B cell (primary cell): ENCODE data around the gene PAX1. TPM values are rescaled to one million over a fixed set of nuclear protein-coding genes. Genes with fewer than 3 reads are reported as not detected.

ENCODE experiments used
- ATAC-seq: fragments of 200-7000 bp; cut with Tn5 transposase; one replicate; pipeline ENCODE4 v1.10.0; 2021; ENCODE audit warnings: low read depth, mild to moderate bottlenecking, moderate number of reproducible peaks, moderate library complexity
- CTCF ChIA-PET: fragments of 350-600 bp; sonication (Branson Sonifier 250); formaldehyde crosslinking; loops from one replicate; lab custom pipeline; 2021; ENCODE audit warnings: antibody characterized with exemption, inconsistent platforms; lab: Charles Lee
- POLR2A ChIA-PET: fragments of 350-600 bp; sonication (Branson Sonifier 250); formaldehyde crosslinking; loops from one replicate; lab custom pipeline; 2021; ENCODE audit warnings: antibody characterized with exemption; lab: Charles Lee
- DNase-seq: peaks from one replicate; pipeline ENCODE4 v3.0.0; 2013
- H2AFZ ChIP-seq: 2 replicates; pipeline ENCODE4 v1.6.1; 2012; ENCODE audit warnings: mild to moderate bottlenecking, low read depth, low read length; ENCODE audit not compliant: insufficient read depth, poor library complexity, severe bottlenecking
- H3K27ac ChIP-seq, 2 donors: 1 replicate in 1 of 2; 2 replicates in 1 of 2; pipeline ENCODE4 v1.5.1; 2012 to 2013; ENCODE audit warnings: low read length in 2 of 2, mild to moderate bottlenecking in 2 of 2, moderate library complexity in 1 of 2
- H3K27me3 ChIP-seq, 4 experiments: fragments of 200-600 bp in 1 of 4; sonication (generic) in 1 of 4; replicated peaks in 1 of 4; 1 replicate in 2 of 4; 2 replicates in 2 of 4; pipeline versions ENCODE4 v1.6.1 to v1.7.0; 2013 to 2016; ENCODE audit warnings: low read length in 3 of 4, mild to moderate bottlenecking in 2 of 4, mixed read lengths in 1 of 4, moderate library complexity in 1 of 4; ENCODE audit not compliant: insufficient read depth in 4 of 4, control insufficient read depth in 3 of 4; ENCODE audit errors: control extremely low read depth in 1 of 4
- H3K36me3 ChIP-seq, 2 experiments: replicated peaks in 1 of 2; 1 replicate in 1 of 2; 2 replicates in 1 of 2; pipeline versions ENCODE4 v1.6.1 to v1.7.1; 2013; ENCODE audit warnings: low read length in 1 of 2; ENCODE audit not compliant: insufficient read depth in 2 of 2, control insufficient read depth in 1 of 2; ENCODE audit errors: control extremely low read depth in 1 of 2, extremely low read depth in 1 of 2
- H3K4me1 ChIP-seq, 2 donors: fragments of 200-600 bp in 1 of 2; sonication (generic) in 1 of 2; 1 replicate in 1 of 2; 2 replicates in 1 of 2; pipeline versions ENCODE4 v1.5.1 to v1.6.1; 2013 to 2017; ENCODE audit warnings: low read length in 2 of 2; ENCODE audit not compliant: control insufficient read depth in 2 of 2, insufficient read depth in 2 of 2
- H3K4me2 ChIP-seq: replicated peaks from 2 replicates; pipeline ENCODE3; 2012; ENCODE audit warnings: mild to moderate bottlenecking, low read depth, low read length; ENCODE audit not compliant: poor library complexity, severe bottlenecking
- H3K4me3 ChIP-seq, 5 experiments: fragments of 200-600 bp in 1 of 5; sonication (generic) in 1 of 5; 1 replicate in 3 of 5; 2 replicates in 2 of 5; pipeline versions ENCODE4 v1.5.1 to v1.7.0; 2011 to 2016; ENCODE audit warnings: low read length in 4 of 5, mild to moderate bottlenecking in 4 of 5, low read depth in 2 of 5, control low read depth in 1 of 5, moderate library complexity in 1 of 5; ENCODE audit not compliant: insufficient read depth in 1 of 5; ENCODE audit errors: control extremely low read depth in 1 of 5, extremely low read depth in 1 of 5
- H3K79me2 ChIP-seq: fragments of 200-600 bp; sonication (generic); one replicate; pipeline ENCODE4 v1.6.0; 2016; ENCODE audit warnings: low read length; ENCODE audit not compliant: control insufficient read depth, insufficient read depth
- H3K9ac ChIP-seq: fragments of 200-600 bp; sonication (generic); 2 replicates; pipeline ENCODE4 v1.6.1; 2017; ENCODE audit warnings: mild to moderate bottlenecking, low read length, moderate library complexity
- H3K9me3 ChIP-seq, 3 donors: one replicate each; pipeline versions ENCODE4 v1.6.1 to v1.7.1; 2013; ENCODE audit warnings: low read length in 2 of 3; ENCODE audit not compliant: control insufficient read depth in 2 of 3, insufficient read depth in 1 of 3; ENCODE audit errors: control extremely low read depth in 1 of 3
- H4K20me1 ChIP-seq: 2 replicates; pipeline ENCODE4 v1.6.0; 2012; ENCODE audit warnings: mild to moderate bottlenecking, low read length; ENCODE audit not compliant: insufficient read depth, control insufficient read depth, poor library complexity, severe bottlenecking
- H3K27ac Mint-ChIP-seq: one replicate; pipeline ENCODE4 v1.8.0; 2021; ENCODE audit warnings: mixed read lengths
- H3K27me3 Mint-ChIP-seq: one replicate; pipeline ENCODE4 v1.8.0; 2021; ENCODE audit warnings: mixed read lengths
- H3K4me1 Mint-ChIP-seq: one replicate; pipeline ENCODE4 v1.8.0; 2021; ENCODE audit warnings: mixed read lengths
- H3K4me3 Mint-ChIP-seq: one replicate; pipeline ENCODE4 v1.8.0; 2021; ENCODE audit warnings: mixed read lengths
- H3K9me3 Mint-ChIP-seq: one replicate; pipeline ENCODE4 v1.8.0; 2022; ENCODE audit warnings: mixed read lengths; ENCODE audit not compliant: insufficient read depth
- CTCF ChIP-seq: fragments of 200-600 bp; IDR thresholded peaks from one replicate; pipeline ENCODE4 v1.8.0; 2022; ENCODE audit warnings: antibody characterized with exemption, mild to moderate bottlenecking
- EZH2 ChIP-seq: IDR thresholded peaks from 2 replicates; pipeline ENCODE4 v1.6.1; 2012; ENCODE audit warnings: borderline replicate concordance, low read depth, mild to moderate bottlenecking, moderate library complexity, low read length; ENCODE audit not compliant: insufficient read depth, poor library complexity, severe bottlenecking
- WGBS: methylation state at CpG from one replicate; pipeline ENCODE4 v1.1.5; 2013; ENCODE audit warnings: missing lambda C conversion rate; ENCODE audit not compliant: insufficient coverage; 5-methylcytosine and 5-hydroxymethylcytosine counted together
- intact Hi-C: fragments of 100-400 bp; cut with micrococcal nuclease; formaldehyde crosslinking; loops from one replicate; pipeline ENCODE4 v1.10.0; 2022
- polyA plus RNA-seq: library from polyadenylated mRNA; depleted of rRNA; stranded (reverse); fragments of >200 nt; gene quantifications from 2 replicates; pipeline ENCODE4 v1.2.3, GENCODE V29; 2012
- total RNA-seq, 2 donors: library from RNA; stranded (reverse); fragments of 120-200 nt in 1 of 2; gene quantifications; 1 replicate in 1 of 2; 2 replicates in 1 of 2; pipeline versions ENCODE4 v1.2.3 to v1.2.4, GENCODE V29; 2013 to 2022

The PAX1 gene
- total and polyA plus RNA-seq, 2 donors (not counting 1 experiment from before 2014, with no cell fraction given): not detected

DNA sequence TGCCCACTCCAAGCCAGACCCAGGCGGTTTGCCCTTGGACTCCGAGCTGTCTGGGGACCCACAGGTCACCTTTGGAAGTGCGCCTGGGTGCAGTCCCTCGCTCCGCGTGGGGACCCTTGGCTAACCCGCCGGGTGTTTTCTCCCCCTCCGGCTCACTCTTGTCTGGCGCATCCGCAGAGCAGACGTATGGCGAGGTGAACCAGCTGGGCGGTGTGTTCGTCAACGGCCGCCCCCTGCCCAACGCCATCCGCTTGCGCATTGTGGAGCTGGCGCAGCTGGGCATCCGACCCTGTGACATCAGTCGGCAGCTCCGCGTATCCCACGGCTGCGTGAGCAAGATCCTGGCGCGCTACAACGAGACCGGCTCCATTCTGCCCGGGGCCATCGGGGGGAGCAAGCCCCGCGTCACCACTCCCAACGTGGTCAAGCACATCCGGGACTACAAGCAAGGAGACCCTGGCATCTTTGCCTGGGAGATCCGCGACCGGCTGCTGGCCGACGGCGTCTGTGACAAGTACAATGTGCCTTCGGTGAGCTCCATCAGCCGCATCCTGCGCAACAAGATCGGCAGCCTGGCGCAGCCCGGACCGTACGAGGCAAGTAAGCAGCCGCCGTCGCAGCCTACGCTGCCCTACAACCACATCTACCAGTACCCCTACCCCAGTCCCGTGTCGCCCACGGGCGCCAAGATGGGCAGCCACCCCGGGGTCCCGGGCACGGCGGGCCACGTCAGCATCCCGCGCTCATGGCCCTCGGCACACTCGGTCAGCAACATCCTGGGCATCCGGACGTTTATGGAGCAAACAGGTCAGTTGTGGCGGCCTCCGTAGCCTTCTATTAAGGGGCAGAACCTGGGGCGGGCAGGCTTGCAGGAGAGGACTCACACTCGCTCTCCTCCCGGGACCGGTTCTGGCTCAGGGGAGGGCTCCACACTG lies 1.1 kb downstream of the PAX1 start:
- ATAC-seq (no peak), DNase-seq (no peak)
- Histone ChIP-seq H3K79me2 (no peaks in the 10 kb centered on the region), H3K4me2 (no peak overlapping the region), H4K20me1 (no peaks in the 10 kb centered on the region), H3K9me3 (peaks cover 0 to 19% (median 0%) of the 10 kb centered on the region in 3 donors), H3K27me3 (peaks cover 0 to 74% (median 21%) of the 10 kb centered on the region in 4 experiments), H3K27ac (no peak overlapping the region), H2AFZ (no peak overlapping the region), H3K36me3 (no peaks in the 10 kb centered on the region), H3K4me1 (no peaks in the 10 kb centered on the region), H3K9ac (no peak overlapping the region), H3K4me3 (no peak overlapping the region)
- POLR2A ChIA-PET: no interaction called here
- 11% methylated on average over 76 of the region's 76 CpGs for WGBS
- no peak overlapping the region for H3K27ac Mint-ChIP-seq
- H3K9me3 Mint-ChIP-seq: no peaks in the 10 kb centered on the region
- peaks cover 5% of the 10 kb centered on the region for H3K4me1 Mint-ChIP-seq
- intact Hi-C loops: no loop called here
- CTCF ChIA-PET: interaction anchor here (1.7 kb wide), 1 partner anchor 13 kb away, joined by 7 read pairs; no protein-coding TSS in a partner anchor
- TF ChIP-seq EZH2: no peak
- no peak for TF ChIP-seq CTCF
- no peak overlapping the region for H3K4me3 Mint-ChIP-seq
- H3K27me3 Mint-ChIP-seq: peaks cover 53% of the 10 kb centered on the region

DNA sequence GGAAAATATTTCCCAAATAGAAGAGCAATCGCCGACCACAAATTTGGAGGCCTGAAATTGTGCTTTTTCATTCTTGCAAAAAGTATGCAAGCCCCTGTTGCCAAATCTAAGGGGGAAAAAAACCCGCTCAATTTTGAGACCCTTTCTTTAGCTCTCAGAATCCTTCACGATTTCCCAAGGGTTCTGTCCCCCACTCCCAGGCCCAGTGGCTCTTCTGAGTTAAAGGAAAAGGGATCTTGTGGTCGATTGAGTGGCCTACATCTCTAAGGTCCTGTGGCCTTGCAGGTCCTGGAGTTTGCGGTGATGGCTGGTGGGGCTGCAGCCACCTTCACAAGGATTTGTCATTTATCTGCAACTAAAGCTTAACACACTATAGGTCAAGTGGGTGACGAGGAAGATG lies 1.8 kb downstream of the PAX1 start:
- Histone ChIP-seq H2AFZ (no peak overlapping the region), H3K9ac (no peak overlapping the region), H3K36me3 (no peaks in the 10 kb centered on the region), H3K27me3 (peaks cover 0 to 69% (median 23%) of the 10 kb centered on the region in 4 experiments), H3K4me2 (no peak overlapping the region), H3K4me1 (no peaks in the 10 kb centered on the region), H3K4me3 (no peak overlapping the region), H3K9me3 (peaks cover 0 to 19% (median 0%) of the 10 kb centered on the region in 3 donors), H3K27ac (no peak overlapping the region), H4K20me1 (no peaks in the 10 kb centered on the region), H3K79me2 (no peaks in the 10 kb centered on the region)
- TF ChIP-seq CTCF (no peak), EZH2 (no peak)
- Mint-ChIP-seq H3K27me3 (peaks cover 57% of the 10 kb centered on the region), H3K27ac (no peak overlapping the region), H3K4me3 (no peak overlapping the region), H3K4me1 (peaks cover 5% of the 10 kb centered on the region), H3K9me3 (no peaks in the 10 kb centered on the region)
- ChIA-PET CTCF (interaction anchor here (1.7 kb wide), 1 partner anchor 12 kb away, joined by 7 read pairs; no protein-coding TSS in a partner anchor), POLR2A (no interaction called here)
- 18% methylated on average over 3 of the region's 7 CpGs for WGBS
- intact Hi-C loops: no loop called here
- no peak for ATAC-seq
- DNase-seq: no peak
